H1 (cell line): Measurements from ENCODE around the gene BMPR1A.

Experiments
- EZH2 ChIP-seq: fragments of 200-600 bp; sonication (generic); IDR thresholded peaks from 2 replicates; pipeline ENCODE4 v1.7.1; 2012; ENCODE audit warnings: low read depth, mild to moderate bottlenecking, moderate library complexity, low read length, inconsistent platforms; ENCODE audit not compliant: severe bottlenecking
- NANOG ChIP-seq: IDR thresholded peaks from 2 replicates; pipeline ENCODE4 v1.6.1; 2011; ENCODE audit warnings: low read length, low read depth, mild to moderate bottlenecking, inconsistent platforms; ENCODE audit not compliant: insufficient read depth, poor library complexity, severe bottlenecking
- PHF8 ChIP-seq: fragments of 200-600 bp; sonication (generic); conservative IDR thresholded peaks from 2 replicates; pipeline ENCODE4 v1.7.1; 2012; ENCODE audit warnings: low read depth, mild to moderate bottlenecking, inconsistent platforms, low read length, moderate library complexity
- POLR2A ChIP-seq, 2 experiments: IDR thresholded peaks; 1 replicate in 1 of 2; 2 replicates in 1 of 2; pipeline ENCODE4 v1.6.1; 2011; ENCODE audit warnings: low read depth in 2 of 2, low read length in 2 of 2, mild to moderate bottlenecking in 2 of 2; ENCODE audit errors: control extremely low read depth in 1 of 2
- RFX5 ChIP-seq: IDR thresholded peaks from 2 replicates; pipeline ENCODE4 v1.6.1; 2011; ENCODE audit warnings: low read depth, low read length, improper control_type of control experiment, borderline replicate concordance
- RXRA ChIP-seq: IDR thresholded peaks from 2 replicates; pipeline ENCODE4 v1.6.1; 2011; ENCODE audit warnings: low read depth, mild to moderate bottlenecking, low read length, moderate library complexity; ENCODE audit not compliant: insufficient read depth
- YY1 ChIP-seq: IDR thresholded peaks from 2 replicates; pipeline ENCODE4 v1.6.1; 2011; ENCODE audit warnings: low read depth, mild to moderate bottlenecking, low read length
- TF ChIP-seq, protein P1 (sequence below), 3 experiments: IDR thresholded peaks; 1 replicate in 2 of 3; 2 replicates in 1 of 3; pipeline versions ENCODE4 v1.5.1 to v1.6.1; 2011; ENCODE audit warnings: low read length in 3 of 3, mild to moderate bottlenecking in 3 of 3, inconsistent platforms in 2 of 3, low read depth in 1 of 3, moderate library complexity in 1 of 3; ENCODE audit not compliant: insufficient read depth in 1 of 3; ENCODE audit errors: control extremely low read depth in 1 of 3

DNA sequence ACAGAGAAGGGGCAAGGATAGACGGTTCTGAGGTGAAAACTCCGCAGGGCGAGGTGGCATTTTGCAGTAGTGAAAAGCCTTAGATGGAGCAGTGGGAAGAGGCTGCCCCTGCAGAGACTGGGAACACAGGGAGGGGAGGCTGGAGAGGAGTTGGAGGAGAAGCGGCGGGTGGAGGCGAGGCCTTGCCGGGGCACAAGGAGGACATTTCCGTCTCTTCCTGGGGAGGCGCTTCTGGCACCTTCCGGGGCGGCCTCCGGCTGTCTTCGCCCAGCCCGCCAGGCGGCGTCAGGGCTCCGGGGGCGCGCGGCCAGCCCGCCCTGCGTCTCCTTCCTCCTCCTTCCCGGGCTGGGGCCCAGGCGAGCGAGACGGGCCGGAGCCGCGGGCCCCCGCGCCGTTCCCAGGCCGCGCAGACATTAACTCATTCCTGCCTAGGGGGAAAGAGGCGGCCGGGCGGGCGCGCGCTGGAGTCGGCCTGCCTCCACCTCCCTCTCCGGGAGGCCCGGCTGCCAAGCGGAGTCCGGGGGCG lies 45.4 kb upstream of the BMPR1A start:
- TF ChIP-seq, protein P1, sequence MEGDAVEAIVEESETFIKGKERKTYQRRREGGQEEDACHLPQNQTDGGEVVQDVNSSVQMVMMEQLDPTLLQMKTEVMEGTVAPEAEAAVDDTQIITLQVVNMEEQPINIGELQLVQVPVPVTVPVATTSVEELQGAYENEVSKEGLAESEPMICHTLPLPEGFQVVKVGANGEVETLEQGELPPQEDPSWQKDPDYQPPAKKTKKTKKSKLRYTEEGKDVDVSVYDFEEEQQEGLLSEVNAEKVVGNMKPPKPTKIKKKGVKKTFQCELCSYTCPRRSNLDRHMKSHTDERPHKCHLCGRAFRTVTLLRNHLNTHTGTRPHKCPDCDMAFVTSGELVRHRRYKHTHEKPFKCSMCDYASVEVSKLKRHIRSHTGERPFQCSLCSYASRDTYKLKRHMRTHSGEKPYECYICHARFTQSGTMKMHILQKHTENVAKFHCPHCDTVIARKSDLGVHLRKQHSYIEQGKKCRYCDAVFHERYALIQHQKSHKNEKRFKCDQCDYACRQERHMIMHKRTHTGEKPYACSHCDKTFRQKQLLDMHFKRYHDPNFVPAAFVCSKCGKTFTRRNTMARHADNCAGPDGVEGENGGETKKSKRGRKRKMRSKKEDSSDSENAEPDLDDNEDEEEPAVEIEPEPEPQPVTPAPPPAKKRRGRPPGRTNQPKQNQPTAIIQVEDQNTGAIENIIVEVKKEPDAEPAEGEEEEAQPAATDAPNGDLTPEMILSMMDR (IDR thresholded peaks at IDR 0.05; ENCODE audit: control extremely low read depth in 1 of 3, insufficient read depth in 1 of 3, low read depth in 1 of 3, low read length in 3 of 3) = peak; percentile 68 to 97 (median 80)
- TF ChIP-seq EZH2 (no peak), PHF8 (no peak; the same call in 1 of the 2 replicates), RXRA (no peak), RFX5 (no peak), YY1 (peak; percentile 54; the same call in 1 of the 2 replicates), POLR2A (IDR thresholded peaks at IDR 0.05; ENCODE audit: control extremely low read depth in 1 of 2, low read depth in 2 of 2, low read length in 2 of 2) (peak in 1 of 2 experiments; percentile 64; a peak in 2 of 3 replicates), NANOG (no peak)
